ENCODE data around the gene TACSTD2. TPM values are rescaled to one million over a fixed set of nuclear protein-coding genes. Genes with fewer than 3 reads are reported as not detected.
"Not testable (repeated sequence)": the region's sequence is repeated elsewhere in the genome, so short reads cannot be mapped to it uniquely, and the experiment has no call there.

The TACSTD2 gene
- total and polyA plus RNA-seq, 3 experiments from 2014 or later: not detected

DNA sequence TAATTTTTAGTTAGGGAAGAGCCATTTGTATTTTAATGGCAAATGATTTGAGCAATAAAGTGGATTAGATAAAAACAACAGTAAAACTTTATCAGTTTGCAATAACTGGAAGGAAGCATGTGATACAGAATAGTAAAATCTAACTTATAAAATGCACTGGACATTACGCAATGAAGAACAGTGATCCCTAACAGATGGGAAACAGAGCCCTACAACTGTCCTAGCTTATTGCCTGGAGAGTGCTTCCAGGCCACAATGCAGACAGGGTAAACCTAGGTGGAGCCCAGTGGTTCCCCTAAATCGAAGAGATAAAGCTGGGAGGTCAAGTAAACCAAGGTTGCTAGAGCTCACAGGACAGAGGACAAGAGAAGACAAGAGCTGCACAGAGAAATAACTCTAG lies 37.5 kb downstream of the TACSTD2 start:
- Mint-ChIP-seq H3K4me3 (no peak overlapping the region), H3K36me3 (peaks cover 0 to 20% (median 3%) of the 10 kb centered on the region in 3 donors), H3K27me3 (no peaks in the 10 kb centered on the region), H3K4me1 (peaks cover 5 to 30% (median 16%) of the 10 kb centered on the region in 3 donors), H3K9me3 (no peaks in the 10 kb centered on the region), H3K27ac (peak overlapping the region in 4 of 8 donors; percentile 37 to 82 (median 53))
- no peaks in the 10 kb centered on the region for H3K27me3 ChIP-seq (ENCODE audit: insufficient read depth, low read length, poor library complexity, severe bottlenecking)
- no peak overlapping the region for H3K4me3 ChIP-seq (ENCODE audit: low read length)
- POLR2A ChIA-PET: no interaction called here
- no peaks in the 10 kb centered on the region for H3K9me3 ChIP-seq (ENCODE audit: low read length)
- DNase-seq: no peak
- CTCF ChIA-PET: no interaction called here
- no peaks in the 10 kb centered on the region for H3K4me1 ChIP-seq (ENCODE audit: insufficient read depth, low read length)
- no peaks in the 10 kb centered on the region for H3K36me3 ChIP-seq (ENCODE audit: insufficient read depth, low read length)
- no peak overlapping the region for H3K27ac ChIP-seq (ENCODE audit: low read depth, low read length)

DNA sequence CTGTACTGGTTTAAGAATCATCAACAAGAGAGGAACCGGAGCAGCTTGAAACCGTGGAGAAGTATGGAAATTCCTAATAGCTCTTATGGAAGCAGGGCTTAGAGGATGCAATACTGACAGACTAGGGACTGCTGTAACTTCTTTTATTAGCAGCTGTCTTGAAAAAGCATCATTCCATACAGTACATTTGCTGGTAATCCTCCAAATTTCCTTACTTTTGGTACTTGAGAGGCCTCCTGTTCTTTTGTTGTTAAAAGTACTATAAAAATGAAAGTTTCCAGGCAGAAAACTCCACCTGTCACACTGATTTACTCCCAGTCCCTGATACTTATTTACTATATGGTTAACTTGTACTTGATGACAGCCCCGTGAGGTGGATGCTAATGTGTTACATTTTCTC lies 38.2 kb downstream of the TACSTD2 start:
- no peaks in the 10 kb centered on the region for H3K4me1 ChIP-seq (ENCODE audit: insufficient read depth, low read length)
- ChIA-PET CTCF (interaction anchor here (1.5 kb wide), 1 partner anchor 8 kb away, joined by 6 read pairs; the partner anchor contains the start of gene OMA1), POLR2A (no interaction called here)
- Mint-ChIP-seq H3K27ac (peak overlapping the region in 1 of 8 donors; percentile 17), H3K4me1 (peaks cover 5 to 23% (median 10%) of the 10 kb centered on the region in 3 donors), H3K4me3 (no peak overlapping the region), H3K27me3 (no peaks in the 10 kb centered on the region), H3K9me3 (no peaks in the 10 kb centered on the region), H3K36me3 (peaks cover 0 to 22% (median 3%) of the 10 kb centered on the region in 3 donors)
- H3K27ac ChIP-seq (ENCODE audit: low read depth, low read length): no peak overlapping the region
- no peaks in the 10 kb centered on the region for H3K9me3 ChIP-seq (ENCODE audit: low read length)
- no peaks in the 10 kb centered on the region for H3K27me3 ChIP-seq (ENCODE audit: insufficient read depth, low read length, poor library complexity, severe bottlenecking)
- no peak for DNase-seq
- H3K36me3 ChIP-seq (ENCODE audit: insufficient read depth, low read length): no peaks in the 10 kb centered on the region
- no peak overlapping the region for H3K4me3 ChIP-seq (ENCODE audit: low read length)

DNA sequence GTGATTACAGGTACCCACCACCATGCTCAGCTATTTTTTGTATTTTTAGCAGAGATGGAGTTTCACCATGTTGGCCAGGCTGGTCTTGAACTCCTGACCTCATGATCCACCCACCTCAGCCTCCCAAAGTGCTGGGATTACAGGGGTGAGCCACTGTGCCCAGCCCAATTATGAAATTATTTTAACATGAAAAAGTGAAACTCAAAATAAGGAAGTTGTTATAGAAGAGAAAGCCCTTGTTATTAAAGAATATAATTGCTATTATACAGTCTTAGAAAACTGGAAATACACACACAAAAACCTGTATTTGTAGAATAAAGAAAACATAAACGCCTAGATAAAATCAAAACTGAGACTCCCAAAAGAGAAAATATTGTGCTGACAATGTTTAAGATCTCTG lies 45.2 kb downstream of the TACSTD2 start:
- H3K9me3 Mint-ChIP-seq; POLR2A ChIA-PET; H3K4me3 Mint-ChIP-seq; DNase-seq; H3K4me1 Mint-ChIP-seq; H3K36me3 ChIP-seq (ENCODE audit: insufficient read depth, low read length); H3K9me3 ChIP-seq (ENCODE audit: low read length); H3K27ac ChIP-seq (ENCODE audit: low read depth, low read length); H3K27me3 ChIP-seq (ENCODE audit: insufficient read depth, low read length, poor library complexity, severe bottlenecking); CTCF ChIA-PET; H3K27ac Mint-ChIP-seq; H3K4me3 ChIP-seq (ENCODE audit: low read length); H3K27me3 Mint-ChIP-seq; H3K4me1 ChIP-seq (ENCODE audit: insufficient read depth, low read length): not testable (repeated sequence)
- H3K36me3 Mint-ChIP-seq: peaks cover 3 to 33% (median 4%) of the 10 kb centered on the region in 3 donors

DNA sequence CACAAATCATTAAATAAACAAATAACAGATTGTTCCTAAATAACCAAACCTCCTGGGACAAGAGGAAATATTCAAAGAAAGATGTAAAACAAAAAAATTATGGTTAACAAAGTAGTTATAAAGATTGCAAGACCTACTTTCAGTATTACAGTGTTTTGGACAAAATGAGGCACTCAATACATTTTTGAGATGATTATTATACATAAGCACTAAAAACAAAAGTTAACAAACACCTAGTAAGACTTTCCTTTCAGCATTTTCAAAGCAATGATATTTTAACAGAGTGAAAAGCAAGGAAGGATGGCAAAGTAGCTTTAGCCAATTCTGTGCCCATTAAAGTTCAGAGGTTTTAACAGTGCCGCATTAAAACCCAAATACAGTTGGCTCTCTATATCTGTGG lies 47.8 kb downstream of the TACSTD2 start:
- Histone ChIP-seq H3K36me3 (ENCODE audit: insufficient read depth, low read length) (no peaks in the 10 kb centered on the region), H3K9me3 (ENCODE audit: low read length) (no peaks in the 10 kb centered on the region), H3K4me1 (ENCODE audit: insufficient read depth, low read length) (no peaks in the 10 kb centered on the region), H3K4me3 (ENCODE audit: low read length) (no peak overlapping the region), H3K27ac (ENCODE audit: low read depth, low read length) (no peak overlapping the region), H3K27me3 (ENCODE audit: insufficient read depth, low read length, poor library complexity, severe bottlenecking) (no peaks in the 10 kb centered on the region)
- no peak for DNase-seq
- Mint-ChIP-seq H3K4me1 (peaks cover 2 to 4% (median 2%) of the 10 kb centered on the region in 3 donors), H3K9me3 (no peaks in the 10 kb centered on the region), H3K36me3 (peaks cover 3 to 41% (median 8%) of the 10 kb centered on the region in 3 donors), H3K27ac (peak overlapping the region in 1 of 8 donors; percentile 3), H3K4me3 (no peak overlapping the region), H3K27me3 (no peaks in the 10 kb centered on the region)
- ChIA-PET CTCF (no interaction called here), POLR2A (no interaction called here)

DNA sequence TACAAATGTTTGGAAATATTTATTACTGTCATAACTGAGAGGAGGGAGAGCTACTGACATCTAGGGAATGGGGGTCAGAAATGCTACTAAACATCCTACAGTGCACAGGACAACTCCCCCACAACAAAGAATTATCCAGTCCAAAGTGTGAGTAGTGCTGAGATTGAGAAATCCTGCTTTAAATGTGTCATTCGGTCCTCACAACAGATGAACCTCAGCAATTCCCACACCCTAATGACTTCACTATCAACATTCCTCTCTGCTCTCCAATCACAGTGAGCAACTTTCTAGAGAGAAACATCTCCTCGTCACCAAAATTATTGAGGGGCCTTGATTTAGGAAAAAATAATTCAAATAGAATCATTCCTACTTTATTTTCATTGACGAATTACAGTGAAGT lies 48.5 kb downstream of the TACSTD2 start:
- Mint-ChIP-seq H3K36me3 (peaks cover 3 to 47% (median 8%) of the 10 kb centered on the region in 3 donors), H3K27me3 (no peaks in the 10 kb centered on the region), H3K4me3 (no peak overlapping the region), H3K27ac (peak overlapping the region in 1 of 8 donors; percentile 50), H3K9me3 (no peaks in the 10 kb centered on the region), H3K4me1 (peaks cover 2 to 4% (median 2%) of the 10 kb centered on the region in 3 donors)
- H3K4me3 ChIP-seq (ENCODE audit: low read length): no peak overlapping the region
- H3K9me3 ChIP-seq (ENCODE audit: low read length): no peaks in the 10 kb centered on the region
- no peak overlapping the region for H3K27ac ChIP-seq (ENCODE audit: low read depth, low read length)
- no peaks in the 10 kb centered on the region for H3K4me1 ChIP-seq (ENCODE audit: insufficient read depth, low read length)
- no peaks in the 10 kb centered on the region for H3K36me3 ChIP-seq (ENCODE audit: insufficient read depth, low read length)
- ChIA-PET POLR2A (interaction anchor here (0.7 kb wide), 1 partner anchor 10 kb away, joined by 3 read pairs; no protein-coding TSS in a partner anchor), CTCF (no interaction called here)
- no peaks in the 10 kb centered on the region for H3K27me3 ChIP-seq (ENCODE audit: insufficient read depth, low read length, poor library complexity, severe bottlenecking)
- no peak for DNase-seq

Other genes starting within 250 kb of the TACSTD2 start
- gene OMA1, start 30.5 kb downstream of the TACSTD2 start, total RNA-seq: 10 to 100 TPM; 15.9 to 17.6 TPM
- gene OMA1, start 30.5 kb downstream of the TACSTD2 start, polyA plus RNA-seq: 40.5 TPM
- 10 to 100 TPM; 28.6 to 31.5 TPM for gene MYSM1, start 122.8 kb upstream of the TACSTD2 start, total RNA-seq
- 8.6 TPM for gene MYSM1, start 122.8 kb upstream of the TACSTD2 start, polyA plus RNA-seq
- gene JUN, start 206.8 kb upstream of the TACSTD2 start, total RNA-seq: 10 to 100 TPM; 25.5 to 27.7 TPM
- gene JUN, start 206.8 kb upstream of the TACSTD2 start, polyA plus RNA-seq: 163 TPM